Astrocyte of the spinal cord (primary cell): ENCODE results near the gene CCNE1.

Source experiments
- DNase-seq: peaks from one replicate; pipeline ENCODE4 v3.0.0; 2011; ENCODE audit warnings: low read depth, low spot score
- H3K4me3 ChIP-seq: 2 replicates; pipeline ENCODE4 v1.5.1; 2011; ENCODE audit warnings: low read depth, mild to moderate bottlenecking, low read length, moderate library complexity
- in situ Hi-C: cut with HindIII; loops from 2 replicates; pipeline ENCODE4 v1.10.0; 2017; ENCODE audit warnings: low sequenced_read_pairs
- TF ChIP-seq, protein P1 (sequence below): IDR thresholded peaks from 2 replicates; pipeline ENCODE4 v1.5.1; 2012; ENCODE audit warnings: low read depth, mild to moderate bottlenecking, low read length, inconsistent platforms

The CCNE1 gene

DNA sequence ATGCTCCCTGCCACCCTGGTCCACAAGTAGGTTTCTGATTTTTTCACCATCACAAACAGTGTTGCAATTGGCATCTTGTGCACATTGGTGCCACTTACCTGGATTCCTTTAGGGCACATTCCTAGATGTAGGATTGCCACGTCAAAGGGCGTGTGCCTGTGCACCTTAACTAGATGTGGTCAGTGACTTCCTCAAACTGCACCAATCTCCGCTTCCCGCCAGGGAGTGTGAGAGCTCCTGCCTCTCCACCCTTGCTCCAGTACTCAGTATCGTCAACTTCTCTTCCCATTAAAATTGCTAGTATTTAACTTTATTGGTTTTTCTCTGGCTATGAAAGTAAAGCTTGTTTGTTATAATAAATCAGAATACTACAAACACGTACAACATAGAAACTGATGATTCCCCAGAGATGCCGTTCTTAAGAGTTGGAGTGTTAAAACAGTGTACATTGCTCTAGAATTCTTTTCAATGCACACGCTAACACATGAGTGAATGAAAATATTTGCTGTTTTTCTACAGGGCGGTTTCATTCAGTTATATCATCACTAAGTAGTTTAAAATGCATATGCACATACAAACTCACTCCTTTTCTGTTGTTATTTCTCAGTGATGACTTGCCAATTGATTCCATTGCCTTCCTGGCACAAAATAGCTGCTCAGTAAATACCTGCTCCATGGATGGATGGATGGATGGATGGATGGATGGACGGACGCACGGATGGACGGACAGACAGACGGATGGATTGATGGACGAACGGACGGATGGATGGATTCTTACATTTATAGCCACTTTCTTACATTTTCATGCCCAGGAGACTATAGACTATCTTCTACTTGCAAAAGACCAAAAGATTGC, 23.4 kb downstream of the CCNE1 start:
- TF ChIP-seq, protein P1, sequence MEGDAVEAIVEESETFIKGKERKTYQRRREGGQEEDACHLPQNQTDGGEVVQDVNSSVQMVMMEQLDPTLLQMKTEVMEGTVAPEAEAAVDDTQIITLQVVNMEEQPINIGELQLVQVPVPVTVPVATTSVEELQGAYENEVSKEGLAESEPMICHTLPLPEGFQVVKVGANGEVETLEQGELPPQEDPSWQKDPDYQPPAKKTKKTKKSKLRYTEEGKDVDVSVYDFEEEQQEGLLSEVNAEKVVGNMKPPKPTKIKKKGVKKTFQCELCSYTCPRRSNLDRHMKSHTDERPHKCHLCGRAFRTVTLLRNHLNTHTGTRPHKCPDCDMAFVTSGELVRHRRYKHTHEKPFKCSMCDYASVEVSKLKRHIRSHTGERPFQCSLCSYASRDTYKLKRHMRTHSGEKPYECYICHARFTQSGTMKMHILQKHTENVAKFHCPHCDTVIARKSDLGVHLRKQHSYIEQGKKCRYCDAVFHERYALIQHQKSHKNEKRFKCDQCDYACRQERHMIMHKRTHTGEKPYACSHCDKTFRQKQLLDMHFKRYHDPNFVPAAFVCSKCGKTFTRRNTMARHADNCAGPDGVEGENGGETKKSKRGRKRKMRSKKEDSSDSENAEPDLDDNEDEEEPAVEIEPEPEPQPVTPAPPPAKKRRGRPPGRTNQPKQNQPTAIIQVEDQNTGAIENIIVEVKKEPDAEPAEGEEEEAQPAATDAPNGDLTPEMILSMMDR = no peak
- DNase-seq = no peak
- in situ Hi-C loops = no loop called here
- no peak overlapping the region for H3K4me3 ChIP-seq

DNA sequence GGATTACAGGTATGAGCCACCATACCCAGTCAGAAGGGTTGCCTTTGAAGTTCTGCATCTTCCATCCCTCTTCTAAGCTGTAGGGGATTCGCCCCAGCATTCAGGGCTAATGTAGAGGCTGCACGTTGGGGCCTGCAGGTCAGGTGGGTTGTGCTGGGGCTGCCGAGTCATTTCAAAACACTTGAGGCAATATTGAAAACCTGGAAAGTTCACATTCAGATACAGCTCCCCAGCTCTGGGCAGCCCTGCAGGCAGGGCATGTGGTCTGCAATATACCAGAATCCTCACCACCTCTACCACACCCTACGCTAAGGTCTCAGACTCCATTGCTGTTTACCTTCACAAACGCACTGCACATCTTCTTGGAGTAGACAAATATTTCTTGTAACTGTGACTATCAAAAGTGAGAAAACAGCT, 24.6 kb downstream of the CCNE1 start:
- TF ChIP-seq, protein P1 = no peak
- in situ Hi-C loops = no loop called here
- no peak overlapping the region for H3K4me3 ChIP-seq
- no peak for DNase-seq

DNA sequence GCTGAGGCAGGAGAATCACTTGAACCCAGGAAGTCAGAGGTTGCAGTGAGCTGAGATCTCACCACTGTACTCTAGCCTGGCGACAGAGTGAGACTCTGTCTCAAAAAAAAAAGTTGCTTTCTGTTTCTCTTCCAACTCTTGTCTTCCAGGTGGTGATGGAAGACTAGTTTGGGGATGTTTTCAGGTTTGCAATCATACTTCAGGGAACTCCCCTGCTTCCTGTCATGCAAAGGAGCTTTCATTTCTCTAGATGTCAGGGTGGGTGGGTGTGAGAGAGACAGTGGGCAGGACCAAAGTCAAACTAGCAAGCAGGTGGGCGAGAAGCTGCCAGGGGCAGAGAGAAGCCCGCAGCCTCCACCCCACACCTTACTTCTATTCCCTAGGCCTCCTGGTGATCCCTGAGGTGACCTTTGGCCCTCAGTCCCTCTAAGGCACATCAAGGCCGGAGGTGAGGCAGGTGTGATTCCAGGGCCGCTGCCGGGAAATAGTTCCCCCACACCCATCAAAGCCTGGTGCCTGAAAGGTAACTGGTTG, 25.7 kb downstream of the CCNE1 start:
- TF ChIP-seq, protein P1 = no peak
- in situ Hi-C loops = no loop called here
- no peak for DNase-seq
- no peak overlapping the region for H3K4me3 ChIP-seq

DNA sequence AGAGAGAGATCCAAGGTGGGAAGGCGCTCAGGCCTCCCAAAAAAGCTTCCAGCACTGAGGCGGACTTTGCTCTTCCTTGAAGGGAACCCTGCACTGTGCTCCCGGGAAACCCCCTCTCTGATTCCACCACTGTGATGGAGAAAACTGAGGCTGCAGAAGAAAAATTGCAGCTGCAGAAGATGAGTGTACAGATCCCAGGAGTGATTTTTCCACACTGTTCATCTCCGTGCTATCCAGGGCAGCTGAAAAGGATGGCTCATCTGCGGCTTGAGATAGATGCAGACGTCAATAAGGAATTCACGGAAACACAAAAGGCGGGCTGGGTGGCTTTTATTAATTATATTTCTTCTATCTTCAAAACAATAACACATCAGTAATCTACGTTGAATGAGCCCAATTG, 26.2 kb downstream of the CCNE1 start:
- TF ChIP-seq, protein P1 = no peak
- in situ Hi-C loops = no loop called here
- H3K4me3 ChIP-seq = no peak overlapping the region
- no peak for DNase-seq

DNA sequence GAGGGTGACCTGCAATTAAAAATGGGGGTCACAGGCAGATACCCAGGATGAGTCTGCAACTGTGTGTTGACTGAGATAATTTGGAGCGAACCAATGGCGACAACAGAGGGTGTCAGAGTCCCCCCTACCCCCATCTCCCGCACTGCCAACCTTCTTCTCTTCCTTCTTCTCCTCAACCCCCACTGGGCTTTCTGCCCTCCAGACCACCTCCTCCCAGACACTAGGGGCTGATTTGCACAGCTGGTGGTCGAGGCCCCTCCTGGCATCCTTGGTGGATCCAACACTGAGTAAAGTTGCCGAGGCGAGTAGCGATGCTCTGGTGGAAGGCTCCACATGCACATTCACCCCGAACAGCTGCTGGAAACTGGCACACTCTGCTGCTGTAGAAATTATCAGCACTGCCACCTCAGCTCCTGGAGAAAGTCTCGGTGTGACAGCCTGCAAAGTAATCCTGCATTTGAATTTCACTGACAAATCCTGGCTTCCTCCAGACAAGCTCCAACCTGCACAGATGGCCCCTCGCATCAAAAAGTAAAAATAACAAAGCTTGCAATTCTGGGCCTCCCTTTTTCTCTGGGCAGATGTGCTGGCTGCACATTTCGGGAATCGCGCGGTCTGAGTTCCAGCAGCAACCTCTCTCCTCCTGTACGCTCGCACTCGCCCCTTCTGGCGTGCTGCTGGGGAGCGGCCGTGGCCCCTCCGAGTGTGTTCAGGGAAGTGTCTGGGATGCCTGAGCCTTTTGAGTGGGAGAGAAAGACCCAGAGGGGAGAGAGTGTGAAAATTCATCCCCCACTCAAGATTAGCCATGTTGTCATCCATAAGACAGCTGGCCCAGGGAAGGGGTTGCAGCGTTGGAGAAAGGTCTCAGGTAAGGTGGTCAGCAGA, 28.5 kb downstream of the CCNE1 start:
- in situ Hi-C loops = no loop called here
- TF ChIP-seq, protein P1 = no peak
- DNase-seq = no peak
- no peak overlapping the region for H3K4me3 ChIP-seq

DNA sequence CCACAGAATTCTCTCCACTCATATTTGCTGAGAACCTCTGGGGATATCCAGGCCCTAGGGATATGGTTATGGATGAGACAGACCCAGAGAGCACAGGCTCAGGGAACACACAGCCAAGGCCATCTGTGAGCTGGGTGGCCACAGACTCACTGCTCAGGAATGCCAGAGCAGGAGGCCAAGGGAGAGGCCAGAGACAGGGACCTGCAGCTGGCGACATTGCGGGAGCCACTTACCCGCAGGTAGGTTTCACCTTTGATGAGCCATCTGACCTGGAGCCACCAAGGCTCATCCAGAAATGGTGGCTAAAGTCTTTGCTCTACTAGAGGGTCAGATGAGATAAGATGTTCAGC, 29.4 kb downstream of the CCNE1 start:
- no peak overlapping the region for H3K4me3 ChIP-seq
- DNase-seq = no peak
- in situ Hi-C loops = no loop called here
- TF ChIP-seq, protein P1 = no peak
